ENCODE data around the gene PRKCE.

PRKCE gene

GRCh38 chr2:46142546-46143428 is 491.3 kb downstream of the PRKCE start:
- DNase-seq: no peak

- no peak for DNase-seq
These were observed 492.1 kb downstream of the PRKCE start for GRCh38 chr2:46143429-46144132.

GRCh38 chr2:46144133-46144800 is 492.8 kb downstream of the PRKCE start:
- peak; percentile 46 for DNase-seq

GRCh38 chr2:46145017-46145416 is 493.5 kb downstream of the PRKCE start:
- no peak for DNase-seq

- DNase-seq: no peak
These were observed 494.4 kb downstream of the PRKCE start for GRCh38 chr2:46145840-46146239.

- no peak for DNase-seq
These were observed 495.5 kb downstream of the PRKCE start for GRCh38 chr2:46146866-46147502.

GRCh38 chr2:46147626-46148368 is 496.3 kb downstream of the PRKCE start:
- no peak for DNase-seq

GRCh38 chr2:46148369-46148736 is 496.9 kb downstream of the PRKCE start:
- DNase-seq: no peak

GRCh38 chr2:46150445-46150955 is 499.0 kb downstream of the PRKCE start:
- DNase-seq: no peak

GRCh38 chr2:46151577-46151976 is 500.1 kb downstream of the PRKCE start:
- DNase-seq: no peak

GRCh38 chr2:46153996-46154753 is 502.7 kb downstream of the PRKCE start:
- DNase-seq: no peak

- no peak for DNase-seq
These were observed 505.8 kb downstream of the PRKCE start for GRCh38 chr2:46157072-46157965.

- no peak for DNase-seq
These were observed 506.5 kb downstream of the PRKCE start for GRCh38 chr2:46157966-46158310.

- DNase-seq: no peak
These were observed 507.2 kb downstream of the PRKCE start for GRCh38 chr2:46158661-46159060.

- no peak for DNase-seq
These were observed 508.9 kb downstream of the PRKCE start for GRCh38 chr2:46160326-46160725.

- no peak for DNase-seq
These were observed 509.8 kb downstream of the PRKCE start for GRCh38 chr2:46161315-46161714.

- no peak for DNase-seq
These were observed 510.4 kb downstream of the PRKCE start for GRCh38 chr2:46161911-46162310.

GRCh38 chr2:46162329-46163097 is 511.0 kb downstream of the PRKCE start:
- DNase-seq: no peak

- peak; percentile 16 for DNase-seq
These were observed 511.6 kb downstream of the PRKCE start for GRCh38 chr2:46163098-46163430.
